OCI-LY1 (cell line): ENCODE results near the gene TET3.

Experiments
- H2AFZ ChIP-seq: fragments of 200-600 bp; sonication (generic), shearing (Covaris generic); 2 replicates; pipeline ENCODE4 v1.6.0; 2014; ENCODE audit warnings: antibody characterized with exemption, mild to moderate bottlenecking, low read length
- H3F3A ChIP-seq: fragments of 200-600 bp; sonication (generic), shearing (Covaris generic); 2 replicates; pipeline ENCODE4 v1.6.0; 2014; ENCODE audit warnings: mild to moderate bottlenecking, antibody characterized with exemption, low read length, moderate library complexity; ENCODE audit not compliant: insufficient read depth
- H3K27ac ChIP-seq: fragments of 200-600 bp; sonication (generic); 2 replicates; pipeline ENCODE4 v1.5.1; 2014; ENCODE audit warnings: low read length, mixed run types, mild to moderate bottlenecking, low read depth; ENCODE audit not compliant: poor library complexity, severe bottlenecking
- H3K27me3 ChIP-seq: fragments of 200-600 bp; sonication (generic); 2 replicates; pipeline ENCODE4 v1.6.0; 2014; ENCODE audit warnings: antibody characterized with exemption, mild to moderate bottlenecking, low read length, moderate library complexity; ENCODE audit not compliant: insufficient read depth
- H3K36me3 ChIP-seq: fragments of 200-600 bp; sonication (generic); 2 replicates; pipeline ENCODE4 v1.6.1; 2014; ENCODE audit warnings: mild to moderate bottlenecking, antibody characterized with exemption, low read length, moderate library complexity, mixed read lengths; ENCODE audit not compliant: insufficient read depth
- H3K4me1 ChIP-seq: fragments of 200-600 bp; sonication (generic); 2 replicates; pipeline ENCODE4 v1.5.1; 2014; ENCODE audit warnings: mild to moderate bottlenecking, low read length, moderate library complexity; ENCODE audit not compliant: insufficient read depth, severe bottlenecking
- H3K4me2 ChIP-seq: fragments of 200-600 bp; sonication (generic), shearing (Covaris generic); 2 replicates; pipeline ENCODE4 v1.6.1; 2014; ENCODE audit warnings: low read length
- H3K4me3 ChIP-seq: fragments of 200-600 bp; sonication (generic); 2 replicates; pipeline ENCODE4 v1.5.1; 2014; ENCODE audit warnings: low read length, low read depth, mild to moderate bottlenecking, mixed read lengths; ENCODE audit not compliant: poor library complexity, severe bottlenecking
- H3K79me2 ChIP-seq: fragments of 200-600 bp; shearing (Covaris generic); 2 replicates; pipeline ENCODE4 v1.6.1; 2016; ENCODE audit warnings: mixed run types, low read length, mixed read lengths; ENCODE audit not compliant: insufficient read depth
- H3K9ac ChIP-seq: fragments of 200-600 bp; sonication (generic), shearing (Covaris generic); 2 replicates; pipeline ENCODE4 v1.6.1; 2014; ENCODE audit warnings: mild to moderate bottlenecking, low read length, mixed read lengths
- H3K9me2 ChIP-seq: fragments of 200-600 bp; sonication (generic), shearing (Covaris generic); 2 replicates; pipeline ENCODE4 v1.6.1; 2014; ENCODE audit warnings: low read depth, mild to moderate bottlenecking, low read length, mixed read lengths
- H3K9me3 ChIP-seq: fragments of 200-600 bp; shearing (Covaris generic); 2 replicates; pipeline ENCODE4 v1.6.1; 2014; ENCODE audit warnings: low read length, mixed read lengths
- H4K20me1 ChIP-seq: fragments of 200-600 bp; sonication (generic), shearing (Covaris generic); 2 replicates; pipeline ENCODE4 v1.6.0; 2016; ENCODE audit warnings: mild to moderate bottlenecking, low read length; ENCODE audit not compliant: insufficient read depth
- CTCF ChIP-seq: fragments of 200-600 bp; sonication (generic), shearing (Covaris generic); IDR thresholded peaks from 2 replicates; pipeline ENCODE4 v1.5.1; 2017; ENCODE audit warnings: mild to moderate bottlenecking, antibody characterized with exemption, low read length, moderate library complexity, mixed read lengths
- EZH2 ChIP-seq: fragments of 200-600 bp; sonication (generic), shearing (Covaris generic); IDR thresholded peaks from 2 replicates; pipeline ENCODE4 v1.8.0; 2017; ENCODE audit warnings: borderline replicate concordance, mixed run types, mild to moderate bottlenecking, antibody characterized with exemption, low read length, moderate library complexity, mixed read lengths

The TET3 gene

GRCh38 chr2:74027496-74027895 lies 42.8 kb downstream of the TET3 start:
- H3K4me1 ChIP-seq: peaks cover 35% of the 10 kb centered on the region

GRCh38 chr2:74028290-74028689 lies 43.6 kb downstream of the TET3 start:
- H3K79me2 ChIP-seq: no peaks in the 10 kb centered on the region
- no peak for TF ChIP-seq EZH2
- TF ChIP-seq CTCF: no peak
- no peaks in the 10 kb centered on the region for H3F3A ChIP-seq
- H3K4me3 ChIP-seq: no peak overlapping the region
- no peaks in the 10 kb centered on the region for H4K20me1 ChIP-seq
- no peaks in the 10 kb centered on the region; the same call in 1 of the 2 replicates for H3K36me3 ChIP-seq
- no peak overlapping the region for H3K27ac ChIP-seq
- H3K4me1 ChIP-seq: peaks cover 43% of the 10 kb centered on the region
- no peak overlapping the region for H2AFZ ChIP-seq
- no peaks in the 10 kb centered on the region for H3K27me3 ChIP-seq
- H3K9ac ChIP-seq: no peak overlapping the region
- 0 out of 2 replicates have a peak, but pooled peaks cover 7% of the 10 kb centered on the region for H3K9me3 ChIP-seq
- no peak overlapping the region for H3K4me2 ChIP-seq
- no peaks in the 10 kb centered on the region for H3K9me2 ChIP-seq

More at GRCh38 chr2:74027496-74027895, 42.8 kb downstream of the TET3 start:
- no peak overlapping the region for H3K4me3 ChIP-seq
- no peak overlapping the region for H3K27ac ChIP-seq
- H3K79me2 ChIP-seq: no peaks in the 10 kb centered on the region
- no peaks in the 10 kb centered on the region; the same call in 1 of the 2 replicates for H3K36me3 ChIP-seq
- no peaks in the 10 kb centered on the region for H3K27me3 ChIP-seq
- no peak overlapping the region for H2AFZ ChIP-seq
- H3K9me3 ChIP-seq: 0 out of 2 replicates have a peak, but pooled peaks cover 7% of the 10 kb centered on the region
- no peak overlapping the region for H3K4me2 ChIP-seq
- H3F3A ChIP-seq: no peaks in the 10 kb centered on the region
- H4K20me1 ChIP-seq: no peaks in the 10 kb centered on the region
- no peak for TF ChIP-seq EZH2
- no peak for TF ChIP-seq CTCF
- no peak overlapping the region for H3K9ac ChIP-seq
- H3K9me2 ChIP-seq: no peaks in the 10 kb centered on the region

GRCh38 chr2:74028741-74029140 lies 44.0 kb downstream of the TET3 start:
- TF ChIP-seq CTCF (no peak), EZH2 (no peak)
- H3K9me3 ChIP-seq: 0 out of 2 replicates have a peak, but pooled peaks cover 7% of the 10 kb centered on the region
- no peaks in the 10 kb centered on the region; the same call in 1 of the 2 replicates for H3K36me3 ChIP-seq
- no peaks in the 10 kb centered on the region for H4K20me1 ChIP-seq
- H3K79me2 ChIP-seq: no peaks in the 10 kb centered on the region
- H3K4me3 ChIP-seq: no peak overlapping the region
- no peak overlapping the region for H3K9ac ChIP-seq
- H3K27ac ChIP-seq: no peak overlapping the region
- H3F3A ChIP-seq: no peaks in the 10 kb centered on the region
- no peak overlapping the region for H3K4me2 ChIP-seq
- no peaks in the 10 kb centered on the region for H3K9me2 ChIP-seq
- no peak overlapping the region for H2AFZ ChIP-seq
- no peaks in the 10 kb centered on the region for H3K27me3 ChIP-seq
- peaks cover 48% of the 10 kb centered on the region for H3K4me1 ChIP-seq
